Astrocyte (in vitro differentiated cells and primary cell): ENCODE results near the gene ACACB. TPM values are rescaled to one million over a fixed set of nuclear protein-coding genes. Genes with fewer than 3 reads are reported as not detected.

Source experiments
- DNase-seq: peaks from one replicate; pipeline ENCODE4 v3.0.0-alpha.2; 2010; ENCODE audit warnings: low read depth
- FAIRE-seq: peaks from 2 replicates; lab custom pipeline; 2011; peaks lifted over from hg19 to GRCh38; lab: Jason Lieb, UNC
- H2AFZ ChIP-seq: 2 replicates; pipeline ENCODE4 v1.6.0; 2012; ENCODE audit warnings: low read depth, low read length, inconsistent platforms
- H3K27ac ChIP-seq: 2 replicates; pipeline ENCODE4 v1.5.1; 2011; ENCODE audit warnings: low read depth, low read length, inconsistent platforms
- H3K27me3 ChIP-seq: 2 replicates; pipeline ENCODE4 v1.6.0; 2011; ENCODE audit warnings: low read length, inconsistent platforms; ENCODE audit not compliant: insufficient read depth
- H3K36me3 ChIP-seq: 2 replicates; pipeline ENCODE4 v1.5.1; 2011; ENCODE audit warnings: low read length, inconsistent platforms; ENCODE audit not compliant: insufficient read depth
- H3K4me1 ChIP-seq: 2 replicates; pipeline ENCODE4 v1.5.1; 2011; ENCODE audit warnings: low read length, inconsistent platforms; ENCODE audit not compliant: insufficient read depth
- H3K4me2 ChIP-seq: 2 replicates; pipeline ENCODE4 v1.6.0; 2012; ENCODE audit warnings: low read length, inconsistent platforms
- H3K4me3 ChIP-seq: 2 replicates; pipeline ENCODE4 v1.5.1; 2011; ENCODE audit warnings: low read depth, mild to moderate bottlenecking, low read length, inconsistent platforms; ENCODE audit not compliant: insufficient read depth
- H3K79me2 ChIP-seq: 2 replicates; pipeline ENCODE4 v1.6.0; 2012; ENCODE audit warnings: mild to moderate bottlenecking, low read length, inconsistent platforms; ENCODE audit not compliant: insufficient read depth
- H3K9ac ChIP-seq: 2 replicates; pipeline ENCODE4 v1.6.0; 2012; ENCODE audit warnings: mild to moderate bottlenecking, low read length, inconsistent platforms
- H3K9me3 ChIP-seq: 2 replicates; pipeline ENCODE4 v1.5.1; 2012; ENCODE audit warnings: low read depth, mild to moderate bottlenecking, low read length, inconsistent platforms; ENCODE audit not compliant: insufficient read depth
- H4K20me1 ChIP-seq: 2 replicates; pipeline ENCODE4 v1.6.0; 2012; ENCODE audit warnings: low read length, inconsistent platforms; ENCODE audit not compliant: insufficient read depth
- H3K27ac Mint-ChIP-seq: one replicate; pipeline ENCODE4 v1.8.0; 2021; ENCODE audit warnings: mild to moderate bottlenecking, mixed read lengths; ENCODE audit not compliant: unreplicated experiment
- H3K27me3 Mint-ChIP-seq: one replicate; pipeline ENCODE4 v1.8.0; 2021; ENCODE audit warnings: low read depth, mixed read lengths; ENCODE audit not compliant: unreplicated experiment
- H3K36me3 Mint-ChIP-seq: one replicate; pipeline ENCODE4 v1.8.0; 2021; ENCODE audit warnings: low read depth, mixed read lengths; ENCODE audit not compliant: unreplicated experiment
- H3K4me1 Mint-ChIP-seq: one replicate; pipeline ENCODE4 v1.8.0; 2021; ENCODE audit warnings: low read depth, mixed read lengths; ENCODE audit not compliant: unreplicated experiment
- H3K4me3 Mint-ChIP-seq: one replicate; pipeline ENCODE4 v1.8.0; 2021; ENCODE audit warnings: mild to moderate bottlenecking, moderate library complexity, mixed read lengths; ENCODE audit not compliant: unreplicated experiment
- H3K9me3 Mint-ChIP-seq: one replicate; pipeline ENCODE4 v1.8.0; 2021; ENCODE audit warnings: mild to moderate bottlenecking, mixed read lengths; ENCODE audit not compliant: unreplicated experiment
- EZH2 ChIP-seq: IDR thresholded peaks from 2 replicates; pipeline ENCODE4 v1.6.1; 2012; ENCODE audit warnings: mild to moderate bottlenecking, low read length, inconsistent platforms; ENCODE audit not compliant: insufficient read depth
- total RNA-seq: library from RNA; stranded (reverse); gene quantifications from 2 replicates; pipeline ENCODE4 v1.2.1, GENCODE V29; 2021
- TF ChIP-seq, protein P1 (sequence below): IDR thresholded peaks from 2 replicates; pipeline ENCODE4 v1.5.1; 2011; ENCODE audit warnings: low read depth, mild to moderate bottlenecking, inconsistent platforms, low read length, moderate library complexity; ENCODE audit not compliant: insufficient read depth

The ACACB gene
- total RNA-seq, 1 donor from 2014 or later = 3.9 TPM

DNA sequence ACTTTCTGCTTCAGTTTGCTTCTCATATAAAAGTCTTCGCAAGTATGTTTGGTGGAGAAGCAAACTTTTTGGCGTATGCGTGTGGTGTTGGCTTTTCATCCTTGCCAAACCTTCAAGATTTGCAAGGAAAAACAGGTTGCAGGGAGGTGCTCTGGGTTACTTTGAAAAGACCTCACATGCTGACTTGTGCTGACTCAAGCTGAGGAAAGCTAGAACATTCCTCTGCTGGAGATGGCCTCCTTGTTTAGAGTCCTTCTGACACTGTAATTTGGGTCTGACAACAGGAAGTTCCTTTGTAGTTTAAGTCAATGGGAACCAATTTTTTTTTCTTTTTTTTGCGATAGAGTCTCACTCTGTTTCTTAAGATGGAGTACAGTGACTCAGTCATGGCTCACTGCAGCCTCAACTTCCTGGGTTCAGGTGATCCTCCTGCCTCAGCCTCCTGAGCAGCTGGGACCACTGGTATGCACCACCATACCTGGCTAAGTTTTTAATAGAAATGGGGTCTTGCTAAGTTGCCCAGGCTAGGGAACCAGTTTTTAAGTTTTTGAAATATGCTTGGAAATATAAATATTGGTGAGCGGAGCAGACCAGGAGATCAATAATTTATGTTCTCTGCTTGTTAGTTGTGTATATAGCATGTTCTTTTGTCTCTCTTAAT, 2.6 kb upstream of the ACACB start:
- no peak overlapping the region for H3K4me3 ChIP-seq
- no peaks in the 10 kb centered on the region for H3K9me3 Mint-ChIP-seq
- no peaks in the 10 kb centered on the region for H3K27me3 Mint-ChIP-seq

GRCh38 chr12:109114644-109115043, 1.7 kb upstream of the ACACB start:
- DNase-seq (no peak), FAIRE-seq (no peak)
- no peak overlapping the region for H2AFZ ChIP-seq
- no peak for TF ChIP-seq EZH2
- TF ChIP-seq, protein P1, sequence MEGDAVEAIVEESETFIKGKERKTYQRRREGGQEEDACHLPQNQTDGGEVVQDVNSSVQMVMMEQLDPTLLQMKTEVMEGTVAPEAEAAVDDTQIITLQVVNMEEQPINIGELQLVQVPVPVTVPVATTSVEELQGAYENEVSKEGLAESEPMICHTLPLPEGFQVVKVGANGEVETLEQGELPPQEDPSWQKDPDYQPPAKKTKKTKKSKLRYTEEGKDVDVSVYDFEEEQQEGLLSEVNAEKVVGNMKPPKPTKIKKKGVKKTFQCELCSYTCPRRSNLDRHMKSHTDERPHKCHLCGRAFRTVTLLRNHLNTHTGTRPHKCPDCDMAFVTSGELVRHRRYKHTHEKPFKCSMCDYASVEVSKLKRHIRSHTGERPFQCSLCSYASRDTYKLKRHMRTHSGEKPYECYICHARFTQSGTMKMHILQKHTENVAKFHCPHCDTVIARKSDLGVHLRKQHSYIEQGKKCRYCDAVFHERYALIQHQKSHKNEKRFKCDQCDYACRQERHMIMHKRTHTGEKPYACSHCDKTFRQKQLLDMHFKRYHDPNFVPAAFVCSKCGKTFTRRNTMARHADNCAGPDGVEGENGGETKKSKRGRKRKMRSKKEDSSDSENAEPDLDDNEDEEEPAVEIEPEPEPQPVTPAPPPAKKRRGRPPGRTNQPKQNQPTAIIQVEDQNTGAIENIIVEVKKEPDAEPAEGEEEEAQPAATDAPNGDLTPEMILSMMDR = no peak
- peaks cover 9% of the 10 kb centered on the region for H3K4me1 ChIP-seq
- no peak overlapping the region for H3K4me3 Mint-ChIP-seq
- H3K36me3 Mint-ChIP-seq = no peaks in the 10 kb centered on the region
- H3K27me3 ChIP-seq = no peaks in the 10 kb centered on the region
- H3K4me3 ChIP-seq = no peak overlapping the region
- no peaks in the 10 kb centered on the region for H3K9me3 ChIP-seq
- H3K79me2 ChIP-seq = no peaks in the 10 kb centered on the region
- no peaks in the 10 kb centered on the region for H3K9me3 Mint-ChIP-seq
- H3K27me3 Mint-ChIP-seq = no peaks in the 10 kb centered on the region
- H3K4me2 ChIP-seq = no peak overlapping the region
- H4K20me1 ChIP-seq = no peaks in the 10 kb centered on the region
- H3K27ac Mint-ChIP-seq = no peak overlapping the region
- H3K36me3 ChIP-seq = no peaks in the 10 kb centered on the region
- H3K9ac ChIP-seq = no peak overlapping the region
- no peak overlapping the region for H3K27ac ChIP-seq
- peaks cover 13% of the 10 kb centered on the region for H3K4me1 Mint-ChIP-seq

More for the DNA sequence above, 2.6 kb upstream of the ACACB start:
- DNase-seq (no peak), FAIRE-seq (no peak)
- H3K4me3 Mint-ChIP-seq = no peak overlapping the region
- no peak overlapping the region for H3K9ac ChIP-seq
- no peaks in the 10 kb centered on the region for H3K36me3 ChIP-seq
- H4K20me1 ChIP-seq = no peaks in the 10 kb centered on the region
- no peak overlapping the region for H2AFZ ChIP-seq
- H3K27ac ChIP-seq = no peak overlapping the region
- no peak for TF ChIP-seq EZH2
- TF ChIP-seq, protein P1 = no peak
- peaks cover 13% of the 10 kb centered on the region for H3K4me1 Mint-ChIP-seq
- no peaks in the 10 kb centered on the region for H3K79me2 ChIP-seq
- H3K27me3 ChIP-seq = no peaks in the 10 kb centered on the region
- peaks cover 3% of the 10 kb centered on the region for H3K36me3 Mint-ChIP-seq
- no peak overlapping the region for H3K27ac Mint-ChIP-seq
- H3K4me2 ChIP-seq = no peak overlapping the region
- no peaks in the 10 kb centered on the region for H3K9me3 ChIP-seq
- H3K4me1 ChIP-seq = peaks cover 9% of the 10 kb centered on the region

DNA sequence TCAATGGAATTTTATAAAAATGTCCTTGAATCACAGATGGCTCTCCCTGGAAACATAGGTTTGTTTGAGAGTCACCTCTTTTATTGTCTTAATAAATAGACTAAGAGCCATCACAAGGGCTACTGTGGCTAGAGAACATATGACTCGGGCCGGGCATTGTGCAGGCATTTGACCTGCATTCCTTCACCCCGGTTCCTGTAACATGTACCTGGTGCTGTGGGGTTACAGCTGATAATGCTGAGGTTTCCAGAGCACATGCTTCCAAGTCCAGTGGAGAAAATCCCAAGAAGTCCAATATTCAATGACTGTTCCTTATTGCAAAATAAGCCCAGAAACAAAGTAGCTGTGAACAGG, 1.0 kb upstream of the ACACB start:
- Histone ChIP-seq H2AFZ (no peak overlapping the region), H3K79me2 (no peaks in the 10 kb centered on the region), H3K9ac (no peak overlapping the region), H3K27me3 (no peaks in the 10 kb centered on the region), H4K20me1 (no peaks in the 10 kb centered on the region), H3K36me3 (no peaks in the 10 kb centered on the region), H3K4me2 (no peak overlapping the region), H3K4me3 (no peak overlapping the region), H3K27ac (no peak overlapping the region), H3K9me3 (no peaks in the 10 kb centered on the region), H3K4me1 (peaks cover 9% of the 10 kb centered on the region)
- TF ChIP-seq, protein P1 = no peak
- no peak for TF ChIP-seq EZH2
- no peak overlapping the region for H3K27ac Mint-ChIP-seq
- no peaks in the 10 kb centered on the region for H3K27me3 Mint-ChIP-seq
- peaks cover 12% of the 10 kb centered on the region for H3K4me1 Mint-ChIP-seq
- H3K36me3 Mint-ChIP-seq = no peaks in the 10 kb centered on the region
- H3K9me3 Mint-ChIP-seq = no peaks in the 10 kb centered on the region
- no peak for FAIRE-seq
- H3K4me3 Mint-ChIP-seq = no peak overlapping the region
- no peak for DNase-seq
